WTC11 (cell line): ENCODE data around the gene MCAT.

Experiments used
- E2F1 ChIP-seq: sonication (generic); formaldehyde crosslinking; IDR thresholded peaks from 2 replicates; pipeline ENCODE4 v1.8.0; 2022; ENCODE audit warnings: mild to moderate bottlenecking, missing genetic modification reagents
- FOXJ3 ChIP-seq: sonication (generic); formaldehyde crosslinking; IDR thresholded peaks from 2 replicates; pipeline ENCODE4 v1.9.0; 2021; ENCODE audit warnings: missing genetic modification reagents, mild to moderate bottlenecking, borderline replicate concordance
- HMGXB4 ChIP-seq: sonication (generic); formaldehyde crosslinking; IDR thresholded peaks from 2 replicates; pipeline ENCODE4 v1.8.1; 2023; ENCODE audit warnings: mild to moderate bottlenecking, moderate library complexity, missing genetic modification reagents
- TEAD1 ChIP-seq: sonication (generic); formaldehyde crosslinking; IDR thresholded peaks from 2 replicates; pipeline ENCODE4 v1.8.0; 2022; ENCODE audit warnings: mild to moderate bottlenecking, missing genetic modification reagents
- TEAD4 ChIP-seq: sonication (generic); formaldehyde crosslinking; IDR thresholded peaks from 2 replicates; pipeline ENCODE4 v1.8.0; 2022; ENCODE audit warnings: mild to moderate bottlenecking, missing genetic modification reagents
- ZBTB21 ChIP-seq: sonication (generic); formaldehyde crosslinking; IDR thresholded peaks from 2 replicates; pipeline ENCODE4 v1.8.1; 2023; ENCODE audit warnings: mild to moderate bottlenecking, missing genetic modification reagents, borderline replicate concordance
- ZNF232 ChIP-seq: sonication (generic); formaldehyde crosslinking; IDR thresholded peaks from 2 replicates; pipeline ENCODE4 v1.8.0; 2022; ENCODE audit warnings: mild to moderate bottlenecking, missing genetic modification reagents
- TF ChIP-seq, protein P1 (sequence below): fragments of 200-600 bp; IDR thresholded peaks from 2 replicates; pipeline ENCODE4 v1.8.0; 2022; ENCODE audit warnings: antibody characterized with exemption
- TF ChIP-seq, protein P2 (sequence below): sonication (generic); formaldehyde crosslinking; IDR thresholded peaks from 2 replicates; pipeline ENCODE4 v1.8.1; 2022; ENCODE audit warnings: missing genetic modification reagents, borderline replicate concordance

DNA sequence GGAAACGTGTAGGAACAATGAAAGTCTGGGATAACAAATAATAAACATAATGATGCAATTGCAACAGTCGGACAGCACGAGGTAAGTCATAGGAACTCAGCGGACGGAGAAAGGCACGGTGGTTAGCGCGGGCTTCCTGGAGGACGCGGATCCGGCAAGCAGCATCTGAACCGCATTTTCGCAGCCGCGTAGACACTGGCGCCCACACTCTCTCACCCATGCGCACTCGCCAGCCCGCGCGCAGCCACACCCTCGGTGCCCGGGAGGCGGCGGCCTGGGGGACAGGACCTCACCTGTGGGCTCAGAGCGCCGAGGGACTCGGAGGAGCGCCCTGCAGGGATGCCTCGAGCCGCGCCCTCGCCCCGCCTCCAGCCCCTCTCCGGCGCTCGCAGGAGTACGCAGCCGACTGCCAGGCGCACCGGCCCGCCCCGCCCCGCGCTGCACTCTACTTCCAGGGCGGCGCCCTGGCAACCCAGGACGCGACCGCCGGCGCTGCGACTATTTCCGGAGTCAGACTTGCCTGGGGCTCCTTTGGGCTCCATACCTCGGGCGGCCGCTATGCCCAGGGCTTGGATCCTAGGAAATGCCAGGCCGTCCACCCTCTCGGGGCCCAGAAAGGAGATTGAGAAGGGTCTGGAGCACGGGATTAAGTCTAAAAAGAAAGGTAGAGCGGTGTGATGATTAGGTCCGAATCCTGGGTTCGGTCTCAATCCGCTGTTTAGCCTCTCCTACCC, 54.0 kb downstream of the MCAT start, which contains the start of gene TTLL1:
- TF ChIP-seq, protein P1, sequence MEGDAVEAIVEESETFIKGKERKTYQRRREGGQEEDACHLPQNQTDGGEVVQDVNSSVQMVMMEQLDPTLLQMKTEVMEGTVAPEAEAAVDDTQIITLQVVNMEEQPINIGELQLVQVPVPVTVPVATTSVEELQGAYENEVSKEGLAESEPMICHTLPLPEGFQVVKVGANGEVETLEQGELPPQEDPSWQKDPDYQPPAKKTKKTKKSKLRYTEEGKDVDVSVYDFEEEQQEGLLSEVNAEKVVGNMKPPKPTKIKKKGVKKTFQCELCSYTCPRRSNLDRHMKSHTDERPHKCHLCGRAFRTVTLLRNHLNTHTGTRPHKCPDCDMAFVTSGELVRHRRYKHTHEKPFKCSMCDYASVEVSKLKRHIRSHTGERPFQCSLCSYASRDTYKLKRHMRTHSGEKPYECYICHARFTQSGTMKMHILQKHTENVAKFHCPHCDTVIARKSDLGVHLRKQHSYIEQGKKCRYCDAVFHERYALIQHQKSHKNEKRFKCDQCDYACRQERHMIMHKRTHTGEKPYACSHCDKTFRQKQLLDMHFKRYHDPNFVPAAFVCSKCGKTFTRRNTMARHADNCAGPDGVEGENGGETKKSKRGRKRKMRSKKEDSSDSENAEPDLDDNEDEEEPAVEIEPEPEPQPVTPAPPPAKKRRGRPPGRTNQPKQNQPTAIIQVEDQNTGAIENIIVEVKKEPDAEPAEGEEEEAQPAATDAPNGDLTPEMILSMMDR, result no peak
- TF ChIP-seq E2F1 (no peak), HMGXB4 (no peak), ZNF232 (CRISPR knock-in tag) (no peak), FOXJ3 (CRISPR knock-in tag) (no peak), ZBTB21 (CRISPR knock-in tag) (peak; percentile 55; the same call in 1 of the 2 replicates), TEAD4 (CRISPR knock-in tag) (no peak), TEAD1 (peak; percentile 61; the same call in 1 of the 2 replicates)
- TF ChIP-seq, protein P2, sequence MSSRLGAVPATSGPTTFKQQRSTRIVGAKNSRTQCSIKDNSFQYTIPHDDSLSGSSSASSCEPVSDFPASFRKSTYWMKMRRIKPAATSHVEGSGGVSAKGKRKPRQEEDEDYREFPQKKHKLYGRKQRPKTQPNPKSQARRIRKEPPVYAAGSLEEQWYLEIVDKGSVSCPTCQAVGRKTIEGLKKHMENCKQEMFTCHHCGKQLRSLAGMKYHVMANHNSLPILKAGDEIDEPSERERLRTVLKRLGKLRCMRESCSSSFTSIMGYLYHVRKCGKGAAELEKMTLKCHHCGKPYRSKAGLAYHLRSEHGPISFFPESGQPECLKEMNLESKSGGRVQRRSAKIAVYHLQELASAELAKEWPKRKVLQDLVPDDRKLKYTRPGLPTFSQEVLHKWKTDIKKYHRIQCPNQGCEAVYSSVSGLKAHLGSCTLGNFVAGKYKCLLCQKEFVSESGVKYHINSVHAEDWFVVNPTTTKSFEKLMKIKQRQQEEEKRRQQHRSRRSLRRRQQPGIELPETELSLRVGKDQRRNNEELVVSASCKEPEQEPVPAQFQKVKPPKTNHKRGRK (CRISPR knock-in tag), result no peak
